Measurements from ENCODE around the gene HPS4.

GRCh38 chr22:26517429-26517828 is 33.8 kb upstream of the HPS4 start:
- TF ChIP-seq CTCF (conservative IDR thresholded peaks at IDR 0.05; ENCODE audit: low read depth, low read length) (no peak), EZH2phosphoT487 (IDR thresholded peaks at IDR 0.05; ENCODE audit: borderline replicate concordance, low read length) (no peak)

Data from PC-3 (cell line).